ENCODE data around the gene C1orf74. TPM values are rescaled to one million over a fixed set of nuclear protein-coding genes. Genes with fewer than 3 reads are reported as not detected.

The C1orf74 gene
- total RNA-seq (1 to 10 TPM in 3 of 5 experiments, under 1 TPM in 2; 0.51 to 1.5 (median 1.3) TPM), polyA plus RNA-seq (under 1 TPM; 0.31 to 0.45 TPM), total RNA-seq (not detected)

DNA sequence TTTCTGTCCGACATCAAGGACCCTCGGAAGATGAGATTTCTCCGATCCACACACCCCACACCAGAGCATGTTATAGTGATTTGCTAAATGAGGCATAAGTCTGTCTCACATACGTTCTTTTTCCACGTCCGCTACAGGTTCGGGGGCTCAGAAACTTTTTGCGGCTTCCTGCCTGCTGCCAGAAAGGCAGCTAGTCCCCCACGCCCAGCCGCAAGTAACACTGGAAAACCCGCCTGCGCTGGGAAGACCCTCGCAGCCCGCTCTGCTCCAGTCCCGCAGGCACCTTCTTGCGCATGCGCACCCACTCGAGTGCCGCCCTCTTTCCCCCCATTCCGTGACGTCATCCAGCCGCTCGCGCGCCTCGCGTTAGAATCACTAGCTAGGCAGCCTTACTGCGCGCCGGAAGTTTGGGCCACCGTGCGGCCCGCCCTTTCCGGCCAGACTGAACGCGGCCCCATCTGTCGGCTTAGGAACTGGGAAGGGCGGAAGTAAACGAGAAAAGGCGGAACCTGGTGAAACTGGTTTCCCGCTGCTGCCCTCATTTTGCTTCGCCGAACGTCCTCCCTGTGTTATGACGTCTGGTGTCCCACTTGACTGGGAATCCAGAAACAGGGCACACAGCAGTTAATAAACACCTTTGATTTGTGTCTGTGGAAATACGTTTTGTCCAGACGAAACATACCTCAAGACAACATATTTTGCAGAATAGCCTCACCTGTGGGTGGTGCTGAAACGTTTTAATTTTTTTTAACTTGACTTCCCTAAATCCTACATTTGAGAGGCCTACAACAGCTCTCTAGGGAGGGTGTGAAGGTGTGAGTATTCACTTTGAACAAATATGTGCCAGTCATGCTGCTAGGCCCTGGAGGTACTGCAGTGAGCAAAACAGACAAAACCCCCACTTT, at the start of gene C1orf74:
TSS of gene C1orf74 (minus strand) at position 295 of the 905 bp plus-strand sequence. CDS start 925 bp downstream, outside the sequence.
- H3K4me1 Mint-ChIP-seq = peaks cover 9 to 63% (median 37%) of the 10 kb centered on the region in 7 donors
- H3K4me3 ChIP-seq (ENCODE audit: low read length) = peak within 1 kb of the TSS; percentile 65
- peak within 1 kb of the TSS; percentile 86 to 97 (median 92) for H3K4me3 Mint-ChIP-seq
- peak; percentile 97 to 100 (median 99) for DNase-seq
- ChIA-PET POLR2A (interaction anchor here (0.6 to 25.1 kb wide), 12 partner anchors 8 to 1728 kb away, joined by 3 to 1558 read pairs (median 5); partner anchors contain the start of genes IRF6, TRAF3IP3 and UTP25), CTCF (interaction anchor here (0.6 to 2.3 kb wide), 7 partner anchors 8 to 585 kb away, joined by 3 to 9 read pairs (median 3); no protein-coding TSS in a partner anchor)
- peak within 1 kb of the TSS; percentile 90 for H3K27ac ChIP-seq (ENCODE audit: low read depth, low read length)
- intact Hi-C loops (cut with micrococcal nuclease) = loop anchor here (1.0 kb wide), 7 partner anchors 15 to 43 kb away; partner anchors contain the start of genes TRAF3IP3 (in 2 of the 2), UTP25 (in 2 of the 2) and IRF6 (in 1 of the 2)
- peaks cover 4 to 23% (median 6%) of the 10 kb centered on the region in 3 experiments for H3K36me3 ChIP-seq (ENCODE audit: control insufficient read depth in 2 of 3, insufficient read depth in 3 of 3, low read length in 3 of 3)
- peaks cover 5 to 36% (median 24%) of the 10 kb centered on the region in 5 donors for H3K36me3 Mint-ChIP-seq
- H3K4me1 ChIP-seq (ENCODE audit: control insufficient read depth in 2 of 2, insufficient read depth in 2 of 2, low read length in 2 of 2) = peaks cover 11 to 19% of the 10 kb centered on the region in 2 donors
- peaks cover 5 to 9% (median 8%) of the 10 kb centered on the region in 5 donors for H3K27me3 Mint-ChIP-seq
- ATAC-seq = peak; percentile 99
- H3K27ac Mint-ChIP-seq = peak within 1 kb of the TSS; percentile 92 to 99 (median 97)
- H3K9me3 ChIP-seq (ENCODE audit: control insufficient read depth in 2 of 3, low read length in 3 of 3) = no peaks in the 10 kb centered on the region
- H3K27me3 ChIP-seq (ENCODE audit: control insufficient read depth in 2 of 2, insufficient read depth in 2 of 2, low read length in 2 of 2) = no peaks in the 10 kb centered on the region
- H3K9me3 Mint-ChIP-seq = peaks cover 0 to 8% (median 0%) of the 10 kb centered on the region in 11 donors

DNA sequence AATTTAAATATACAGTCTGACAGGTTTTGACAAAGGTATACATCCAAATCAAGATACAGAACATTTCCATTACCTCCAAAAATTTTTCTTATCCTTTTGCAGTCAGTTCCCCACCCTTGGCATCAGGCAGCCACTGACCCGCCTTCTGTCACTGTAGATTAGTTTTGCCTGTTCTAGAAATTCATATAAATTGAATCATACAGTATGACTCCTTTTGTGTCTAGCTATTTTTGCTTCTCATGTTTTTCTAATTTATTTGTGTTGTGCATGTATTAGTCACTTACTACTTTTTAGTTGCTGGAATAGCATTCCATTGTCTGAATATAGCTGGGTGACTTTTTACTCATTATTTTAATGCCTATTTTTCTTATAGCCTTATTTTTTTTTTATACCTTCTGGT, 47.3 kb upstream of the C1orf74 start:
- intact Hi-C loops (cut with micrococcal nuclease) = no loop called here
- ChIA-PET CTCF (interaction anchor here (0.5 to 1.5 kb wide), 3 partner anchors 8 to 36 kb away, joined by 3 to 5 read pairs (median 3); no protein-coding TSS in a partner anchor), POLR2A (no interaction called here)
- H3K27ac Mint-ChIP-seq = no peak overlapping the region
- no peak for DNase-seq
- H3K4me1 ChIP-seq (ENCODE audit: control insufficient read depth in 2 of 2, insufficient read depth in 2 of 2, low read length in 2 of 2) = peaks cover 8 to 16% of the 10 kb centered on the region in 2 donors
- peaks cover 26 to 64% (median 45%) of the 10 kb centered on the region in 7 donors for H3K4me1 Mint-ChIP-seq
- H3K4me3 ChIP-seq (ENCODE audit: low read length) = no peak overlapping the region
- H3K36me3 ChIP-seq (ENCODE audit: control insufficient read depth in 2 of 3, insufficient read depth in 3 of 3, low read length in 3 of 3) = peaks cover 12 to 58% (median 35%) of the 10 kb centered on the region in 3 experiments
- H3K36me3 Mint-ChIP-seq = peaks cover 24 to 44% (median 40%) of the 10 kb centered on the region in 5 donors
- H3K27ac ChIP-seq (ENCODE audit: low read depth, low read length) = no peak overlapping the region
- H3K27me3 ChIP-seq (ENCODE audit: control insufficient read depth in 2 of 2, insufficient read depth in 2 of 2, low read length in 2 of 2) = no peaks in the 10 kb centered on the region
- no peaks in the 10 kb centered on the region for H3K9me3 ChIP-seq (ENCODE audit: control insufficient read depth in 2 of 3, low read length in 3 of 3)
- no peak overlapping the region for H3K4me3 Mint-ChIP-seq
- ATAC-seq = no peak
- no peaks in the 10 kb centered on the region for H3K27me3 Mint-ChIP-seq
- H3K9me3 Mint-ChIP-seq = no peaks in the 10 kb centered on the region

DNA sequence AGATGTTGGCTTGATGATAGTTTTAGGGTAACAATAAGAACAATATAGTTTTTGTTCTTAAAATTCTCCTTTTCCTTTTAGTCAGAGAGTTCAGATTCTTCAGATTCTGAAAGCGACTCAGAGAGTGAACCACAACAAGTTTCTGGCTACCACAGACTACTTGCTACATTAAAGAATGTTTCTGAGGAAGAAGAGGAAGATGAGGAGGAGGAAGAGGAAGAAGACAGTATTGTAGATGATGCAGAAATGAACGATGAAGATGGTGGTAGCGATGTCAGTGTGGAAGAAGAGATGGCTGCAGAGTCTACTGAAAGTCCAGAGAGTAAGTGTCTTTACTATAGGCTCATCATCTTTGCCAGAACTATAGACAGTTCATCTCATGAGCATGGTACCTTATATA, 46.4 kb upstream of the C1orf74 start:
- Mint-ChIP-seq H3K4me3 (peak overlapping the region in 1 of 10 donors; percentile 5), H3K4me1 (peaks cover 26 to 62% (median 45%) of the 10 kb centered on the region in 7 donors), H3K9me3 (no peaks in the 10 kb centered on the region), H3K27ac (peak overlapping the region in 1 of 9 donors; percentile 24), H3K36me3 (peaks cover 21 to 37% (median 35%) of the 10 kb centered on the region in 5 donors), H3K27me3 (peaks cover 0 to 4% (median 0%) of the 10 kb centered on the region in 5 donors)
- H3K27ac ChIP-seq (ENCODE audit: low read depth, low read length) = no peak overlapping the region
- no peaks in the 10 kb centered on the region for H3K27me3 ChIP-seq (ENCODE audit: control insufficient read depth in 2 of 2, insufficient read depth in 2 of 2, low read length in 2 of 2)
- H3K9me3 ChIP-seq (ENCODE audit: control insufficient read depth in 2 of 3, low read length in 3 of 3) = no peaks in the 10 kb centered on the region
- H3K36me3 ChIP-seq (ENCODE audit: control insufficient read depth in 2 of 3, insufficient read depth in 3 of 3, low read length in 3 of 3) = peaks cover 12 to 50% (median 31%) of the 10 kb centered on the region in 3 experiments
- peaks cover 8 to 16% of the 10 kb centered on the region in 2 donors for H3K4me1 ChIP-seq (ENCODE audit: control insufficient read depth in 2 of 2, insufficient read depth in 2 of 2, low read length in 2 of 2)
- CTCF ChIA-PET = no interaction called here
- DNase-seq (no peak), ATAC-seq (no peak)
- no peak overlapping the region for H3K4me3 ChIP-seq (ENCODE audit: low read length)
- POLR2A ChIA-PET = interaction anchor here (0.6 kb wide), 2 partner anchors 58 to 80 kb away, joined by 3 to 5 read pairs; no protein-coding TSS in a partner anchor
- intact Hi-C loops (cut with micrococcal nuclease) = no loop called here

DNA sequence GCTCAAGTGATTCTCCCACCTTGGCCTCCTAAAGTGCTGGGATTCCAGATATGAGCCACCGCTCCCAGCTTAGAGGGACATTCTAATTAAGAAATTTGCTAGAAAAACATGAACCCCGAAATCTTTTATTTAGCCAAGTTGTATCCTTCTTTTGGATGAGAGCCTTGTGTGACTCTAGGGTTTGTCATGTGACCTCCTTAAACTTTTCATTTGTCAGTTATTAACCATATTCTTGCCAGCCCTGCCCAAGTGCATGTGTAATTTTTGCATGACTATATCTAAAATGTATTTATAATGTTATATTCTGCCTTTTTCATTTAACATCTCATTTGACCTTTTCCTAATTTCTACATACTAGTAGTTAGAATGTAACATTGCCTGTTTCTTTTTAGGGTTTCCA, 45.4 kb upstream of the C1orf74 start:
- intact Hi-C loops (cut with micrococcal nuclease) = loop anchor here in 1 of 2 donors (5.0 kb wide), 2 partner anchors 137 to 252 kb away; no protein-coding TSS in a partner anchor
- Histone ChIP-seq H3K9me3 (ENCODE audit: control insufficient read depth in 2 of 3, low read length in 3 of 3) (no peaks in the 10 kb centered on the region), H3K4me3 (ENCODE audit: low read length) (no peak overlapping the region), H3K27ac (ENCODE audit: low read depth, low read length) (no peak overlapping the region), H3K36me3 (ENCODE audit: control insufficient read depth in 2 of 3, insufficient read depth in 3 of 3, low read length in 3 of 3) (peaks cover 12 to 40% (median 21%) of the 10 kb centered on the region in 3 experiments), H3K27me3 (ENCODE audit: control insufficient read depth in 2 of 2, insufficient read depth in 2 of 2, low read length in 2 of 2) (no peaks in the 10 kb centered on the region), H3K4me1 (ENCODE audit: control insufficient read depth in 2 of 2, insufficient read depth in 2 of 2, low read length in 2 of 2) (peaks cover 8 to 16% of the 10 kb centered on the region in 2 donors)
- no peaks in the 10 kb centered on the region for H3K9me3 Mint-ChIP-seq
- CTCF ChIA-PET = interaction anchor here (0.6 kb wide), 1 partner anchor 26 kb away, joined by 3 read pairs; no protein-coding TSS in a partner anchor
- H3K4me1 Mint-ChIP-seq = peaks cover 25 to 60% (median 45%) of the 10 kb centered on the region in 7 donors
- DNase-seq (no peak), ATAC-seq (no peak)
- H3K27me3 Mint-ChIP-seq = peaks cover 0 to 6% (median 0%) of the 10 kb centered on the region in 5 donors
- POLR2A ChIA-PET = interaction anchor here (11.0 kb wide), 1 partner anchor 61 kb away, joined by 62 read pairs; no protein-coding TSS in a partner anchor
- peak overlapping the region in 7 of 9 donors; percentile 34 to 81 (median 60) for H3K27ac Mint-ChIP-seq
- peaks cover 20 to 32% (median 30%) of the 10 kb centered on the region in 5 donors for H3K36me3 Mint-ChIP-seq
- H3K4me3 Mint-ChIP-seq = peak overlapping the region; percentile 59 to 87 (median 81)

DNA sequence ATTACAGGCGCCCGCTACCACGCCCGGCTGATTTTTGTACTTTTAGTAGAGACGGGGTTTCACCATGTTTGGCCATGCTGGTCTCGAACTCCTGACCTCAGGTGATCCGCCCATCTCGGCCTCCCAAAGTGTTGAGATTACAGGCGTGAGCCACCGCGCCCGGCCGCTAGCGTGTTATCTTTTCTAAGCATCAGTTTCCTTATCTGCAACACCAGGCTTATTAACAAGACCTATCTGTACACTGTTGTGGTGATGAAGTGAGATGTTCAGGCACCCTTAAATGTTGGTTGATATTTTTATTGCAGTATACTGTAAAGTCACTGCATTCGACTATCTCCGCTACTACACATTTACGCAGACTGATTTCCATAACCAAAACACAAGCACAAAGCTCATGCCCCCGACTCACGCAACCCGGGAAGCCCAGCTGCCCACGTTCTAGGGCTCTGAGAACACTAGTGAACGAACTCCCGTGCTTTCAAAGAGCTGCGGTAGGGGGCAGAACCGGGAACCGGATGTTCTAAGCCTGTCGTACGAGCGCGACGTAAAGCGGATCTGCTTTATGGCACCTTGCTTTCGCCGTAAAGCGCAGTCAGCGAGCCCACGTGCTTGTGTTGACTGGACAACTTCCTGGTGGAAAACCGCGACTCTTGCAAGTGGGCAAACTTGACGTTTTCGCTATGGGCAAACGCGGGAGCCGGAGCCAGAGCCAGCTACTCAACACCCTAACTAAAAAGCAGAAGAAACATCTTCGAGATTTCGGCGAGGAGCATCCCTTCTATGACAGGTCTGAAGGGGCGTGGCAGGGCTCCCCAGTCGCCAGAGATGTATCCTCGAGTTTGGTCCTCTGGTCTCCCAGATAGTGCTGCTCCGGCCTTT, 43.3 kb upstream of the C1orf74 start, which contains the start of gene UTP25:
TSS of gene UTP25 (plus strand) at position 589 of the 879 bp plus-strand sequence. CDS start at position 681, 92 bp downstream.
- peak within 1 kb of the TSS; percentile 74 to 96 (median 89) for H3K27ac Mint-ChIP-seq
- H3K4me3 ChIP-seq (ENCODE audit: low read length) = peak within 1 kb of the TSS; percentile 98

More for the DNA sequence above, 43.3 kb upstream of the C1orf74 start, which contains the start of gene UTP25:
- H3K4me3 Mint-ChIP-seq = peak within 1 kb of the TSS; percentile 77 to 97 (median 92)
- peaks cover 6 to 20% (median 12%) of the 10 kb centered on the region in 5 donors for H3K36me3 Mint-ChIP-seq
- H3K27me3 Mint-ChIP-seq = peaks cover 0 to 12% (median 5%) of the 10 kb centered on the region in 5 donors
- peak; percentile 68 to 94 (median 91) for DNase-seq
- peaks cover 0 to 19% (median 8%) of the 10 kb centered on the region in 3 experiments for H3K36me3 ChIP-seq (ENCODE audit: control insufficient read depth in 2 of 3, insufficient read depth in 3 of 3, low read length in 3 of 3)
- intact Hi-C loops (cut with micrococcal nuclease) = loop anchor here (1.0 to 5.0 kb wide), 9 partner anchors 21 to 1432 kb away; partner anchors contain the start of genes C1orf74 (in 2 of the 2), TRAF3IP3 (in 2 of the 2), IRF6 (in 1 of the 2) and RCOR3 (in 1 of the 2)
- H3K27ac ChIP-seq (ENCODE audit: low read depth, low read length) = peak within 1 kb of the TSS; percentile 84
- peak; percentile 97 for ATAC-seq
- H3K9me3 ChIP-seq (ENCODE audit: control insufficient read depth in 2 of 3, low read length in 3 of 3) = no peaks in the 10 kb centered on the region
- peaks cover 8 to 16% of the 10 kb centered on the region in 2 donors for H3K4me1 ChIP-seq (ENCODE audit: control insufficient read depth in 2 of 2, insufficient read depth in 2 of 2, low read length in 2 of 2)
- POLR2A ChIA-PET = interaction anchor here (0.6 to 11.0 kb wide), 9 partner anchors 12 to 72 kb away, joined by 3 to 62 read pairs (median 3); partner anchors contain the start of genes C1orf74 and TRAF3IP3
- H3K27me3 ChIP-seq (ENCODE audit: control insufficient read depth in 2 of 2, insufficient read depth in 2 of 2, low read length in 2 of 2) = no peaks in the 10 kb centered on the region
- H3K9me3 Mint-ChIP-seq = no peaks in the 10 kb centered on the region
- CTCF ChIA-PET = interaction anchor here (0.6 to 1.5 kb wide), 6 partner anchors 9 to 251 kb away, joined by 3 to 6 read pairs (median 3); no protein-coding TSS in a partner anchor
- peaks cover 24 to 58% (median 49%) of the 10 kb centered on the region in 7 donors for H3K4me1 Mint-ChIP-seq

Measured in naive thymus-derived CD4-positive, alpha-beta T cell (primary cell).